Right lung (tissue), 5 donors: ENCODE results near the gene C14orf132. TPM values are rescaled to one million over a fixed set of nuclear protein-coding genes. Genes with fewer than 3 reads are reported as not detected.
"Not testable (repeated sequence)": the region's sequence is repeated elsewhere in the genome, so short reads cannot be mapped to it uniquely, and the experiment has no call there.

ENCODE experiments used
- DNase-seq, 2 donors: peaks; one replicate each; pipeline ENCODE4 v3.0.0-alpha.2; 2013
- polyA plus RNA-seq, 5 donors: library from polyadenylated mRNA; unstranded; fragments of 120-200 nt; gene quantifications; one replicate each; pipeline versions ENCODE4 v1.2.1 to v1.2.3, GENCODE V29; 2013; ENCODE audit warnings: inconsistent platforms in 1 of 5, low replicate concordance in 1 of 5; ENCODE audit not compliant: insufficient read length in 5 of 5, insufficient read depth in 1 of 5

The C14orf132 gene
- polyA plus RNA-seq, 5 donors = 24.8 to 37.8 (median 29.5) TPM

DNA sequence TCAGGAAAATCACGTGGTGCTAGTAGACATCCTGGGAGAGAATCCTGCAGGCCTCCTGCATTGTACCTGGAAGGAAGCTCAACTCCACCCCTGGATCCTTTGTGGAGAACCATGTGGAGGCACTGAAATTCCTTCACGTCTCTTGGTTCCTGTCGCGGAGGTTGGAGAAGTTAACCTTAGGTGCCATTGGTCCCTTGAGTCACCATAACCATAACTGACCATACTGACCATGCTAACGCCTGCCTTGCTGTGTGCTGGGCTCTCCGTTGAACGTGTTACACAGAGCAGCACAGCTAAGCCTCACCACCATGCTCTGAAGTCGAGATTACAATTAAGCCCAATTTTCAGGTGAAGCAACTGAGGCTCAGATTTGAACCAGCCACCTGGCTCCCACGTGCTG lies 18.6 kb downstream of the C14orf132 start:
- DNase-seq = no peak

DNA sequence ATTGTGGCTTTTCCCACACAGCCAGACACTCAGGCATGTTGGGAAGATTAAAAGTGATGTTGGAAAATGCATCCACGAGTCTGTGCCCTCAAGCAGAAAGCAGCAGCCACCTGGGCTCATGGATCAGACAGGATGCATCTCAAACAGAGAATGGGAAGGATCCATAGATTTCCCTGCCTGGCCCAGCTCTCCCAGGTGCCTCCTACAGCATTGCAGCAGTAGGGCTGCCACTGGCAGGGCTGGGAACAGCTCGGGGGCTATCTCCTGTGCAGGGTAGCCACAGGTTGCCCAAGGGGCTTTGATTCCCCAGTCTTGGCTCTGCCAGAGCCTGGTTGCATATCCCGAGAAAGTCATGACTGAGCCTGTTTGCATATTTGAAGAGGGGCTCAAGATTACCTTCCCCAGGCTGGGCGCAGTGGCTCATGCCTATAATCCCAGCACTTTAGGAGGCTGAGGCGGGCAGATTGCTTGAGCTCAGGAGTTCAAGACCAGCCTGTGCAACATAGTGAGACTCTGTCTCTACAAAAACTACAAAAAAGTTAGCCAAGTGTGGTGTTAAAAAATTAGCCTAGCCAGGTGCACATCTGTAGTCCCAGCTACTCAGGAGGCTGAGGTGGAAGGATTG lies 19.5 kb downstream of the C14orf132 start:
- no peak for DNase-seq

DNA sequence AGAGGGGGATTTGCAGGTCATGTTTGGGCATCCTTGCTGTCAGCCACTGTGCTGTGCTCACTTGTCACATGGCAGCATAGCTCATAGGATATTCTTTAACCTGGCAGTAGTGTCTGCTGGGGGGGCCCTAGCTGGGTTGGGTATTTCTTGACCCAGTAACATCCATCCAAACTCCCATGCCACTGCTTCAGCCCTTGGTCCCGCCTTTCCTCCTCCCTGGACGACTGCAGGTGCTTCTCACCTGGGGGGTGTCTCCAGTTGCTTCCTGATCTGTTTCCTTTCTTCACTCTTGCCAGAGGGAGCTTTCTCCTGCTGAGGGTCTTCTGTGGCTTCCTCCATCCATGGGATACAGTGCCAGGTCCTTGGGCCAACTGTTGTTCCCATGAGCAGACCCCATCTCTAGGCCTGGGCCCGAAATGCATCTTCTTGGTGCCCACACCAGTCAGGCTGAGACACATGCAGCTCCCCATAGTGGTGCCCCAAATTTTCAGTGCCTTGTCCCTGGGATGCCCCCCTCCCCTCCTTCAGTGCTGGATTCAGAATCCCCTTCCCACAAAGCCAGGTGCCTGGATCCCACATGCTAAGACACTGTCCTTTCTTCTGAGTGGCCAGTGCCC lies 20.5 kb downstream of the C14orf132 start:
- no peak for DNase-seq

DNA sequence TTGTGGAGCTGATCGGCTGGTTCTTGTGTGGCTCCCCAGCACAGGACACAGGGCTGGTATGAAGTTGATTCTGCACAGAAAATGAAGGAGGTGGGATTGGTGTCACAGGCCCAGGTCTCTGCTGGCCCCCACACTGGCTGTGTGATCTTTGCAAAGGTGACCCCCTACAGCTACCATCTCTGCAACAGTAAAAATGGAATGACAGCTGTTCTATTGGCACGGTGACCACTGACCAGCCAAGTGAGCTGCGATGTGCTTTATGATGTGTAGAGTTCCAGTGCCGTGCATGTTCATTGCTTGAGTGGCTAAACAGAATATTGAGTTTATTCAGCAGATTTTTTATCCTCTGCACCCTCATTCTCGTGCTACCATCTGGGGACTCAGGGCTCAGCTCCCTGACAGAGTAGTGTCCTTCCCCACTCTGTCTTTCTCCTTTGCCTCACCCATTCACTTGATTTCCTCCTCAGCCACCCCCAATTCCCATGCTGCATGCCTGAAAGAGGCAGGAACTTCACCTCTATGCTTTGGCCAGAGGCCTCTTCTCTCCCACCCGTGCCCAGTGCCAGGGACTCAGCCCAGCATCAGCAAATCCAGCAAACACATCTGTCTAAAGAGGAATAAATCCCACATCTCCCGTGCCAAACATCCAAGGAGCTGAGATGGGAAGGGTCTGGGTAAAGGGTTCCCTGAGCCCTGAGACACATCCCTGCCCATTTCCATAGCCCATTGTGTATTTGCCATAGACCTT lies 21.2 kb downstream of the C14orf132 start:
- DNase-seq = no peak

GRCh38 chr14:96062010-96062409 lies 22.8 kb downstream of the C14orf132 start:
- no peak for DNase-seq

DNA sequence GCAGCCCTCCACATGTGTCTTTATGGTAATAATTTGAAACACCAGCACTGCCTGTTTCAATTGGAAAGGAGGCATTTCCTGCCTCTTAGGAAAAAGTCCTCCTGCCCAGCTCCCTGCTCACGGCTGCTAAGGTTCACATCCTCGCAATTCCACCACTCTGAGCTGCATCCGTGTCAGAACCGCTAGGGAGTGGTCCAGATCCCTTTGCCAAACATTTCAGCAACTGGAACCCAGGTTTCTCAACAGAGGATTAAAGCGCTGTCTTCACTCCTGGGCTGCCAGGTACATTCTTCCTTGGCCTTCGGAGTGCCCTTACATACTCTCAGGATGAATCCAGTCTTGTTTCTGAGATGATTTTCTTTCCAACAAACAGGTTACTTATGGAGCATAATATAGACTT lies 23.3 kb downstream of the C14orf132 start:
- no peak for DNase-seq

DNA sequence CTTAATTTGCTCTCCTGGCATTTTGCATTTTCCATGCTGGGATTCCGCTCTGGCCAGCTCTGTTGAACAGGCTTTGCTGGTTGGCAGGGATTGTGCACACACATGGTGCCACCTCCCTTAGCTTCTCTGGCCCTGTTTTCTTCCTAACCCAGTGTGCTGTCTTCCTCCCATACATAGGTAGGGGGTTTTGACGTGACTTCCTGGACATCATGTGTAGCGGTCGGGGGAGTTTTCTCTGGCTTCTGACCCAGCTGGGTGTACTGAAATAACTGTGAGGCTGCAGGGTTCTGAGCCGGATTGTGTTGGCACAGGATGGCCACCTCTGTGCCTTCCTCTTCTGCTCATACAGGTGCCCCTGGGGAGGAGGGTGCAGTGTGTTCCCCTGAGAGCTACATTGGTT lies 25.7 kb downstream of the C14orf132 start:
- DNase-seq = no peak

DNA sequence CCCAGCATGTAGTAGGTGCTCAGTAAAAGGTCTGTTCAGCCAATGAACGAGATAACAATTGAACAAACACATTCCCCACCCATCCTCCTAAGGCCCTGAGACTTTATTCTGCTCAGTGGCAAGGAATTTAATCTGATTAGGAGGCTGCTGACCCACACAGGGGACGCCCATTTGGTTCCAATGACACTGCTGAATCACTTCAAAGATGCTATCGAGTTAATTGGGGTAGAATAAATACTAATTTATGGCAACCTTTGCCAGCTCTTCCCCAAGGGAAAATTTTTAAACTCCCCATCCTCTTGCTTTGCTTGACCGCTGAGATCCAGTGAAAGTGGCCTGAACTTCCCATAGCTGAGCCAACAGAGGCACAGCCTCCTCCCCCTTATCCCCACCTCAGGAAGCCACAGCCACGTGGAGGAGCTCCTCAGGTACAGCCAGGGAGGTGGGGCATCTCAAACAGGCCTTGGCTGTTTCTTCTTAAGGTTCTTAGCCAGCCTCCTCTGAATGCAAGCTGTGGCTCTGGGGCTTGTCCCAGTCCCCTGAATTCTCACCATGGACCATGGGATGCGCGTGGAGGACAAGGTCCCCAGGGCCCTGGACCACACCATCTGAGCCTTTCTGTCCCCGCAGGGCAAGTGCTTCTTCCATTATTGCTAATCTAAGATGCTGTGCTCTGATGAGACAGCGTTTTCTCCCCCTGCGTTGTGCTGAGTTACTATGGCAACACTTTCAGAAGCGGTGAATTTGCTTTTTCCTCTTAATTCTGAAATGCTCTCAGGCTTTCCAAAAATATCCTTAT lies 26.7 kb downstream of the C14orf132 start:
- no peak for DNase-seq

GRCh38 chr14:96066976-96067375 lies 27.8 kb downstream of the C14orf132 start:
- DNase-seq = no peak

DNA sequence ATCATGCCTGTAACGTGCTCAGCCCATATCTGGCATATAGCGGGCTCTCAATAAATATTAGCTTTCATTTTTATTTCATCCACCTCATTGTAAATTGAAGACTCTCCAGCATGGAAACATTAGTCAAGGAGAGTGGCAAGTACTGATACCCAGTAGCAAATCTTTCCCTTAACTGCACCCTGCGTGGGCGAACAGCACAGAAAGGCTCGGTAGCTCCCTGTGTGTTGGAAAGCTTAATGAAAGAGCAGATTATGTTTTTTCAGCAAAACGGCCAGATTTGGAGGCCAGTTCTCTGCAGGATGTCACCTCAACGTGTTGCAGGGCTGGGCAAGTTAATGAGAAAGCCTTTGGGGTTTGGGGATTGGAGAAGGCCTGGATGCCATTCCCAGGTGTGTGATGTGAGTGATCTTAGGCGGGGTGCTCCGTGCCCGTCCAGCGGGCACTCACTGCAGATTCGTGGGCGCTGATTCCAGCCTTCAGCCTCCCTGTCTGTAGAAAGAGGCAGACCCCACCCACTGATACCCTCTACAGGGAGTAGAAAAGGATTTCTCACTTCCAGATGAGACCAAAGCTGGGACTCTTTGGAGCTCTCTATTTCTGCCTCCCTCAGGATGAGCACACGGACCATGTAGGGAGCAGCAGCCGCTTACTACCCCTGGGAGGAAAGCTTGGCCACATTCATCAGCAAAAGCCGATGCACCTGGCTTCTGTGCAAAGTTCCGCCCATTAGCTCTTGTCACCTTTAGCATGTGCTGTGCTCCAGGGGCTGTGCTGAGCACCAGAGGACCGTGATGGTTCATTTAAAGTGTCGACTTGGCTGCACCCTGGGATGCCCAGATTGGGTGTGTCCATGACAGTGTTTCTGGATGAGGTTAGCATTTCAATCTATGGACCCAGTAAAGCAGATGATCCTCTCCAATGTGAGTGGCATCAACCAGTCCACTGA lies 29.1 kb downstream of the C14orf132 start:
- DNase-seq = no peak

GRCh38 chr14:96069421-96069820 lies 30.3 kb downstream of the C14orf132 start:
- no peak for DNase-seq

GRCh38 chr14:96071561-96071960 lies 32.4 kb downstream of the C14orf132 start:
- no peak for DNase-seq

DNA sequence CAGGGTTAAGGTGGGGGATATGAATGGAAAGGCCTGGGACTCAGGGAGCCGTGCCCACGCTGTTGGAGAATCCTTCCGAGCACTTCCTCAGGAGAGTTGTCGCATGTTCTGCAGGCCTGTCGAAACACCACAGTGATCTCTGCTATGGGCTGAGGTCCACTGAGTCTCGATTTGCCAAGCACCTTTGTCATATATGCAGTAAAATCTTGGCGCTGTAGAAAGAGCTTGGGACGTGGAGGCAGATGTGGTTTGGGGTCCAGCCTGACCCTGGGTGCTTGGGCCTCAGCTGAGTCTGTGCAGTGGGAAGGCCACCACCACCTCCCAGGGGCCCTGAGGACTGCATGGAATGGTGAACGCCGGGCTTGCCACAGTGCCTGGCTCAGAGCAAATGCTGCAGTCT lies 32.9 kb downstream of the C14orf132 start:
- no peak for DNase-seq

DNA sequence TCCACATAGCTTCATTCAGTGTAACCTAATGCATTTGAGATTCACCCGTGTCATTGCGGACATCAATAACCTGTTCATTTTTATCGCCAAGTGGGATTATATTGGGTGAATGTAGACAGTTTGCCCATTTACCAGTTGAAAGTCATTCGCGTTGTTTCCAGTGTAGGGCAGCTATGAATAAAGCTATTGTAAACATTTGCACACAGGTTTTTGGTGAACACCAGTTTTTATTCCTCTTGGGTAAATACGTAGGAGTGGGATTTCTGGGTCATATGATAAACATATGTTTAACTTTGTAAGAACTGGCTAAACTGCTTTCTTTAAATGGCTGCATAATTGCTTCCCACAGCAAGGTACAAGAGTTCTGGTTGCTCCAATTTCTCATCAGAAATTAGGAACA lies 33.6 kb downstream of the C14orf132 start:
- no peak for DNase-seq

- DNase-seq = not testable (repeated sequence)
Measured at GRCh38 chr14:96073260-96074039, 34.3 kb downstream of the C14orf132 start.

- no peak for DNase-seq
Measured at GRCh38 chr14:96077983-96078624, 38.9 kb downstream of the C14orf132 start.

DNA sequence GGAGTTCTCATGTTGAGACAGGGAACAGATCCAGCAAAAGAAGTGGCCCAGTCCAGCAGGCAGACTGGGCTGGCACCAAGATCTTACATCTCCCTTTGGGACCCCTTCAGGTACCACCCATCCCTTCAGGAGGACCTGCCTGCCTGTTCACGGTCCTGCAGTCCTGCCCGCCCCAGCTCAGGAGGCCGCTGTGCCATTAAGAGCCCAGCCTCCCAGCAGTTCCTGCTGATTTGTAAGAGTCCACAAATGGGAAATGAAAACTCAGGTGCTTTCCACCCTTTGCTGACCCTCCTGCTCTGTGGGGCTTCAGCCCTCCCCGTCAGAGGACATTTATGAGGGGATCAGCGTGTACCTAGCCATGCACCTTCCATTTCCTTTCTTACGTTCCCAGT lies 39.5 kb downstream of the C14orf132 start:
- no peak for DNase-seq

GRCh38 chr14:96079066-96079465 lies 39.9 kb downstream of the C14orf132 start:
- DNase-seq = no peak

GRCh38 chr14:96080571-96080970 lies 41.4 kb downstream of the C14orf132 start:
- no peak for DNase-seq

DNA sequence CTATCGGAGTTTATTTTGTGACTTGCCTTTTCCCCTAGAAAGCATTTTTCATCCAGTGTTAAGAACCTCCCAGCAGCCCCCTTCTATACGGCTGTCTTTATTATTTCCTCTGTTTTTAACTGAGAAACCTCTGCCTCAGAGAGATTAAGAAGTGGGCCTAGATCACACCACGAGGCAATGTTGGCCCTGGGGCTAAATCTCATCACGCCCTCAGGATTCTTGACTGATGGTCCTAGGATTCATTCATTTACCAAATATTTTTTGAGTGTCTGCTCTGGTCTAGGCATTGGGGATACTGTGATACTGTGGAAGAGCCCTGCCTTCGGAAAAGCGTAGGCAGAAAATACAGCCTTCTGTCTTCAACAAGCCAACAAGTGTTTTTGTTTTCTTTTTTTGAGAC lies 42.1 kb downstream of the C14orf132 start:
- DNase-seq = no peak
